ENCODE data around the gene DHX32. TPM values are rescaled to one million over a fixed set of nuclear protein-coding genes. Genes with fewer than 3 reads are reported as not detected.
"Not testable (repeated sequence)": the region's sequence is repeated elsewhere in the genome, so short reads cannot be mapped to it uniquely, and the experiment has no call there.

The DHX32 gene, protein sequence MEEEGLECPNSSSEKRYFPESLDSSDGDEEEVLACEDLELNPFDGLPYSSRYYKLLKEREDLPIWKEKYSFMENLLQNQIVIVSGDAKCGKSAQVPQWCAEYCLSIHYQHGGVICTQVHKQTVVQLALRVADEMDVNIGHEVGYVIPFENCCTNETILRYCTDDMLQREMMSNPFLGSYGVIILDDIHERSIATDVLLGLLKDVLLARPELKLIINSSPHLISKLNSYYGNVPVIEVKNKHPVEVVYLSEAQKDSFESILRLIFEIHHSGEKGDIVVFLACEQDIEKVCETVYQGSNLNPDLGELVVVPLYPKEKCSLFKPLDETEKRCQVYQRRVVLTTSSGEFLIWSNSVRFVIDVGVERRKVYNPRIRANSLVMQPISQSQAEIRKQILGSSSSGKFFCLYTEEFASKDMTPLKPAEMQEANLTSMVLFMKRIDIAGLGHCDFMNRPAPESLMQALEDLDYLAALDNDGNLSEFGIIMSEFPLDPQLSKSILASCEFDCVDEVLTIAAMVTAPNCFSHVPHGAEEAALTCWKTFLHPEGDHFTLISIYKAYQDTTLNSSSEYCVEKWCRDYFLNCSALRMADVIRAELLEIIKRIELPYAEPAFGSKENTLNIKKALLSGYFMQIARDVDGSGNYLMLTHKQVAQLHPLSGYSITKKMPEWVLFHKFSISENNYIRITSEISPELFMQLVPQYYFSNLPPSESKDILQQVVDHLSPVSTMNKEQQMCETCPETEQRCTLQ
- 26.6 and 29.1 TPM in 2 replicates for total RNA-seq (2014; rRNA removed; shearing (Covaris generic))

GRCh38 chr10:125881192-125881591 lies at the start of gene DHX32:
TSS of gene DHX32 (minus strand) at chr10:125881292. CDS start at chr10:125880824, 468 bp downstream.
- DNase-seq (ENCODE audit: low spot score), result no peak

- DNase-seq (ENCODE audit: low spot score), result no peak
Measured at GRCh38 chr10:125929618-125930017, 48.5 kb upstream of the DHX32 start.

DNA sequence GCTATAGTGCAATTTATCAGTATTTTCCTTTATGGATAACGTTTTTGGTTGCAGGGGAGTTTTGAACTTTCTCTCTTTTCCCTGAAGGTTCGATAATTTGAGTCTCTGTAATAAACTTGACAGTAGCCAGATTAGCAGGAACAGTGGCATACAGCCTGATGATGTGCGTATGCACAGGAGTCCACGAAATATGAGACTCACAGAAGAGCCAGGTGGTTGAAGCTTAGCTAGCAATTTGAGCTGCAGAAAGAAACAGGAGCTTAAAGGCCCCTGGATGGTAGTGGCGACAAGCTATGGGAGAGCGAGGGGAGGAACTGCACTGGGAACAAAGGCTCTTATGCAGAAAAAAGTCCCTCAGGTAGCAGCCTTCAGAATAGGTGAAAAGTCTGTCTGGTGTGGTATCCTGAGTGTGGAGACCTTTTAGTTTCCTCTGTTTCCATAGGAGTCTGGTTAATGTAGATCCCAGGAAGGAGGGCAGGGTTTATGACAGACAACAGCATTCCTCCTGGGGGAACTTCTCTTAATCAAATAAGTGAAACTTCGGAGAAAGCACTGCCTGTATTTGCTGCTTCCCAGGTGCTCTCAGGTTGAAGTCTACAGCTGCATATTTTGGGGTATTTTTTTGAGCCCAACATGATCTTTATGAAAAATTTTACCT lies 48.0 kb upstream of the DHX32 start:
- no peak for DNase-seq (ENCODE audit: low spot score)

GRCh38 chr10:125927265-125927664 lies 46.2 kb upstream of the DHX32 start:
- DNase-seq (ENCODE audit: low spot score), result not testable (repeated sequence)

DNA sequence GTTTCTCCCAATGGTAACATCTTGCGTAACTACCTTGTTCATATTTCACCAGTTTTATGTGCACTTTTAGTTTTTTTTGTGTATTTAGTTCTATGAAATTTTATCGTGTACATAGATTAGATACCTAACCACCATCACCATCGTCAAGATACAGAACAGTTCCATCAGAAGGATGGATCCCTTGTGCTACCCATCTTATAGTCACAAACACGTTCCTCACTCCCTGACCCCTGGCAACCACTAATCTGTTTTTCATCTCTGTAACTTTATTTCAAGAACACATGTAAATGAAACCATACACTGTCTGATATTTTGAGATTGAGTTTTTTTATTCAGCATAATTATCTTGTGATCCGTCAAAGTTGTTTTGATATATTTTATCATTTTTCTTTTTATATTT lies 45.2 kb upstream of the DHX32 start:
- no peak for DNase-seq (ENCODE audit: low spot score)

DNA sequence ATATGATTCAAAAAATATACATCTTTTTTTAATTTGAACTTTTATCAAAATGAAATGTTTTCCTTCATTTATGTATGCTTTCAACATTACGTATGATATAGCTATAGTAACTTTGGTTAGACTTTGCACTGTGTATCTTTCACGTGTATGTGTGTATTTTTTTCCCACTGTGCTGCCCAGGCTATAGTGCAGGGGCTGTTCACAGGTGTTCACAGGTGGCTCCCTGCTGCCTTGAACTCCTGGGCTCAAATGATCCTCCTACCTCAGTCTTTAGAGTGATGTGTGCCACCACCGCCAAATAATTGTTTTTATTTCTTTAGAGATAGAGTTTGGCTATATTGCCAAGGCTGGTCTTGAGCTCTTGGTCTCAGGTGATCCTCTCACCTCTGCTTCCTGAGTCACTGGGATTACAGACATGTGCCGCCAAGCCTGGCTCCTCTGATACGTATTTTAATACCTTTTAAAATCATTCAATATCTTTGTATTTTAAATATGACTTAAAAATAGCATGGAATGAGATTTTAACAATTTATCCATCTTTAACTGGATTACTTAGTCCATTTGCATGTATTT lies 44.3 kb upstream of the DHX32 start:
- DNase-seq (ENCODE audit: low spot score), result no peak

- not testable (repeated sequence) for DNase-seq (ENCODE audit: low spot score)
Measured at GRCh38 chr10:125921643-125922306, 40.7 kb upstream of the DHX32 start.

DNA sequence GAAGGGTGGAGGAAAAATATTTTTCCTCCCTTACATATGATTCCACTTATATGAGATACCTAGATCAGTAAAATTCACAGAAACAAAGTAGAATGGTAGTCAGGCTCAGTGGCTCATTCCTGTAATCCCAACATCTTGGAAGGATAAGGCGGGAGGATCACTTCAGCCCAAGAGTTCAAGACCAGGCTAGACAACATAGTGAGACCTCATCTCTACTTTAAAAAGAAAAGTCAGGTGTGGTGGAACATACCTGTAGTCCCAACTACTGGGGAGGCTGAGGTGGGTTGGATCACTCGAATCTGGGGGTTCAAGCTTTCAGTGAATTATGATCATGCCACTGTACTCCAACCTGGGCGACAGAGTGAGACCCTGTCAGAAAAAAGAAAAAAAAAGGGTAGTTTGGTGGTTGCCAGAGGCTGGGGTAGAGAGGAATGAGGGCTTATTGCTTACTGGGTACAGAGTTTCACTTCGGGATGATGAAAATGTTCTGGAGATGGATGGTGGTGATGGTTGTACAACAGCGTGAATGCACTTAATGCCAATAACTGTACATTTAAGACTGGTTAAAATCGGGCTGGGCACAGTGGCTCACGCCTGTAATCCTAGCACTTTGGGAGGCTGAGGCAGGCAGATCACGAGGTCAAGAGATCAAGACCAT lies 36.7 kb upstream of the DHX32 start:
- DNase-seq (ENCODE audit: low spot score), result not testable (repeated sequence)

- no peak for DNase-seq (ENCODE audit: low spot score)
Measured at GRCh38 chr10:125916977-125917376, 35.9 kb upstream of the DHX32 start.

GRCh38 chr10:125913277-125913676 lies 32.2 kb upstream of the DHX32 start:
- DNase-seq (ENCODE audit: low spot score), result not testable (repeated sequence)

GRCh38 chr10:125911990-125912389 lies 30.9 kb upstream of the DHX32 start:
- DNase-seq (ENCODE audit: low spot score), result peak; percentile 71

DNA sequence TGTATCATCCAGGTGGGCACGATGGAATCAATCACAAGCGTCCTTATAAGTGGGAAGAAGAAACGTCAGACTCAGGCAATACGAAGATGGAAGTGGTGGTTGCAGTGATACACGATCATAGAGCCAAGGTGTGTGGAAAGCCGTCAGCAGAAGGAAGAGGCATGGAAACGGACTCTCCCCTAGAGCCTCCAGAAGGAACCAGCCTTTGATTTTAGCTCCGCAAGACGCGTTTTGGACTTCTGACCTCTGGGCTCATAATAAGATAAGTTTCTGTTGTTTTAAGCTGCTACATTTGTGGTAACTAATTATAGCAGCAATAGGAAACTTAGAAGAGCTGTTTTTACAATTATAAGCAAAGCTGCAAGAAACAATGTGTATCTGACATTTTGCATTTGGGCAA lies 30.1 kb upstream of the DHX32 start:
- DNase-seq (ENCODE audit: low spot score), result peak; percentile 42

- not testable (repeated sequence) for DNase-seq (ENCODE audit: low spot score)
Measured at GRCh38 chr10:125909491-125909890, 28.4 kb upstream of the DHX32 start.

- not testable (repeated sequence) for DNase-seq (ENCODE audit: low spot score)
Measured at GRCh38 chr10:125908813-125909212, 27.7 kb upstream of the DHX32 start.

DNA sequence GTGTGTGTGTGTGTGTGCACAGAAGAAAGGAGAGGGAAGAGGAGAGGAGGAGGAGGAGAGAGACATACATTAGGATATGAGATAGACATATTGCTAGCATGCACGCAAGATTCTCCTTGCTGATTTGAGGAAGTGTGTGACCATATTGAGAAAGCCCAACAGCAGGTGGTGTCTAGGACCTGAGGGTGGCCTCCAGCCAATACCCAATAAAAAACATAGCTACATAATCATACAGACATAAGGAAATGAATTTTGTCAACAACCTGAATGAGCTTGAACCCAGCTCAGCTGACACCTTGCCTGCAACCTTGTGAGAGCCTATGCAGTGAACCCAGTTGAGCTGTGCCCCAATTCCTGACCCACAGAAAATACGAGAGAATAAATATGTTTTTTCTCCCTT lies 26.5 kb upstream of the DHX32 start:
- not testable (repeated sequence) for DNase-seq (ENCODE audit: low spot score)

DNA sequence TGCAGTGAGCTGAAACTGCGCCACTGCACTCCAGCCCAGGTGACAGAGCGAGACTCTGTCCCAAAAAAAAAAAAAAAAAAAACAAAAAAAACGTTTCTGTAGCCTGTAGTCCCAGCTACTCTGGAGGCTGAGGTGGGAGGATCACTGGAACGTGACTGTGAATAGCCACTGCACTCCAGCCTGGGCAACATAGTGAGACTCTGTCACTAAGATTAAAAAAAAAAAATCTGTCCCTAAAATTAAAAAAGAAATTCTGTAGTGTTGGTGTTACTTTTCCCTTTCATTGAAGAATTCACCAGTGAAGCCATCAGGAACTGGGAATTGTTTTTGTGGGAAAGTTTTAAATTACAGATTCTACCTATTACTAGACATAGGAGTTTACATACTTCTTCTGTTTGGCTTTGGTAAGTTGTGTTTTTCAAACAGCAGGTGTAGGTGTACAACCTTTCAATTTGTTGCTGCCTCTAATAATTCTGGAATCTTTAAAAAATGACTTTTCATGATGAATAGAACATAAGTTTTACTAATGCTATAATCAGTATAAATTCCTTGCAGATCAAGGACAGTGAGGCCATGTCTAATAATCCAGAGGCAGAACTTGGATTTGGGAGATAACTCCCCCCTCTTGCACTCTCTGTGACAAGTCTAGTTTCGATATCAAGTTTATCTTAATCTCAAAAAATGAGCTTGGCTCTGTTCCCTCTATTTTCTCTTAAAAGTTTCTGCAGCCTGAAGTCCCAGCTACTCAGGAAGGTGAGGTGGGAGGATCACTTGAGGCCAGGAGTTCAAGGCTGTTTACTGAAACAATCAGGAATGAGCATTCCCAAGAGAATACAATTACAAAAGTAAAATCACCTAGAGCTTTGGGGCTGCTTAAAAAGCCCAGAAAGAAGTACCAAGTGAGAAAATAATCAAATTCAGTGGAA lies 24.2 kb upstream of the DHX32 start:
- not testable (repeated sequence) for DNase-seq (ENCODE audit: low spot score)

GRCh38 chr10:125903135-125903640 lies 22.1 kb upstream of the DHX32 start:
- DNase-seq (ENCODE audit: low spot score), result peak; percentile 44

DNA sequence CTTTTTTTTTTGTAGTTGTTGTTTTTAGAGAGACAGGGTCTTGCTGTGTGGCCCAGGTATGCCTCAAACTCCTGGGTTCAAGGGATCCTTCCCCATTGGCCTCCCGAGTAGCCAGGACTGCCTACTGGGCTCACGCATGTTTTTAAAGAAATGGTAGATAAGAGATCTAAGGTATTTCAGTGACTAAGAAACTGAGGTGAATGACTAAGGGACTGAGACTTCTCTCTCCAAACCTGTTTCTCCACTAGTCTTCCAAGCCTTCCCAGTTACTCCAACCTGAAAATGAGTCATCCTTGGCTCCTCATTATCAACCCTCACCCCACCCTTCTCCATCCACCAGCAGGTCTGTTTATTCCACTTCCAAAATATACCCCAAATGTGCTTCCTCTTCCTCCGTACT lies 19.9 kb upstream of the DHX32 start:
- DNase-seq (ENCODE audit: low spot score), result peak; percentile 61

GRCh38 chr10:125897317-125897716 lies 16.2 kb upstream of the DHX32 start:
- DNase-seq (ENCODE audit: low spot score), result not testable (repeated sequence)

All from HT-29 (cell line).